RWPE2 (cell line): ENCODE measurements around the gene SLC25A21.

Experiments
- ATAC-seq: fragments of 200-7000 bp; cut with Tn5 transposase; 3 replicates; pipeline ENCODE4 v1.9.1; 2021; ENCODE audit warnings: low read depth
- DNase-seq: peaks from one replicate; pipeline ENCODE4 v3.0.0-alpha.2; 2020; ENCODE audit warnings: low spot score
- H3K27ac ChIP-seq: fragments of 450-650 bp; 2 replicates; pipeline ENCODE4 v1.5.1; 2017; ENCODE audit warnings: mild to moderate bottlenecking; ENCODE audit not compliant: poor library complexity, severe bottlenecking
- H3K27me3 ChIP-seq: fragments of 250-450 bp; sonication (Bioruptor Pico); 2 replicates; pipeline ENCODE4 v1.5.1; 2021; ENCODE audit warnings: mild to moderate bottlenecking, moderate library complexity; ENCODE audit not compliant: insufficient read depth, poor library complexity, severe bottlenecking
- H3K36me3 ChIP-seq: fragments of 250-450 bp; sonication (Bioruptor Pico); 2 replicates; pipeline ENCODE4 v1.5.1; 2020; ENCODE audit warnings: low read depth, mild to moderate bottlenecking, moderate library complexity
- H3K4me1 ChIP-seq: fragments of 250-450 bp; sonication (Bioruptor Pico); 2 replicates; pipeline ENCODE4 v1.5.1; 2021; ENCODE audit warnings: mild to moderate bottlenecking, moderate library complexity; ENCODE audit not compliant: insufficient read depth, poor library complexity, severe bottlenecking
- H3K4me3 ChIP-seq: fragments of 250-450 bp; sonication (Bioruptor Pico); 2 replicates; pipeline ENCODE4 v1.5.1; 2021; ENCODE audit warnings: mild to moderate bottlenecking, moderate library complexity; ENCODE audit not compliant: severe bottlenecking
- H3K9me3 ChIP-seq: fragments of 250-450 bp; sonication (Bioruptor Pico); 2 replicates; pipeline ENCODE4 v1.5.1; 2021; ENCODE audit warnings: mild to moderate bottlenecking, moderate library complexity; ENCODE audit not compliant: severe bottlenecking
- CTCF ChIP-seq: fragments of 450-650 bp; IDR thresholded peaks from one replicate; pipeline ENCODE4 v1.5.1; 2017; ENCODE audit warnings: mild to moderate bottlenecking, moderate library complexity; ENCODE audit not compliant: poor library complexity, severe bottlenecking

SLC25A21 gene

GRCh38 chr14:37118673-37119366 lies 53.6 kb downstream of the SLC25A21 start:
- no peak overlapping the region for H3K4me3 ChIP-seq
- no peak for TF ChIP-seq CTCF
- no peaks in the 10 kb centered on the region for H3K9me3 ChIP-seq
- H3K36me3 ChIP-seq = no peaks in the 10 kb centered on the region
- H3K27ac ChIP-seq = peak overlapping the region; percentile 94
- no peak for DNase-seq
- peaks cover 59% of the 10 kb centered on the region for H3K4me1 ChIP-seq
- no peak for ATAC-seq
- H3K27me3 ChIP-seq = no peaks in the 10 kb centered on the region

DNA sequence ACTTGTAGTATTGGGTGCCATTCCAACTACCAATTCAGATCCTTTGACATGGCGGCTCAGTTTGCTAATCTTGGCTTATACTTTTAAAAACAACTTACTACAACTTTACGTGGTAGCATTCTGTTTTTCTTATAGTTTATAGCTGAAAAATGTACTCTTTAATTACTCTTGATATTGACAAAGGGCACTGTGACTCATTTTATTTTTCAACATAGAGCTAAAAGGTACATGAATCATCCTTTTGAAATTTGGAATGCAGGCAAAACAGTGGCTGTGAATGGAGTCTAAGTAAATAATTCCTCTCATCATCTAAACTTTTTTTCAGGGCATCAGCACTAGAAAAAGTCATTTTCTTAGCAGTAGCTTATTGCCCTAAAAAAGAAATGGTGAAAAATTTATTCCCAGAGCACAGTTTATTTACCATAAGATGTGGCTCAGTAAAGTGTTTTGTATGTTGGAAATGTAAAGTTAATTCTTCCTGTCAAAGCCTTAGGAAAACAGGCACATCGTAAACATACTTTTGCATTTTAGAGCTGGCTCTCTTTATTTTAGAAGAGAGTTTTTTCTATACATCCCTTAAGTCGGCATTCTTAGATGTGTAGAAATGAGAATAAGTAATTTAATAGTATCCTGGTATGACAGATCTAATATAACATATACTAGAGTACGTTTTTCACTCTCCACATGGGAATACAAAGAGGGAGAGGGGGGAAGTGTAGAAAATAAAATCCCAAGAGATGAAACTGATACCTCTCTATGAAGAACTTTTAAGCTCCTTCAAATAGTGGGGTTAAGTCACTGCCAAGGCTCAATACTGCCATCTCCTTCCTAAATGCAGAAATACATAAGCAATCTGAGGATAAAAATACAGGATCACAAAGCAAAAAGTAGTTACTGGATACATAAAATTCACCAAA lies 55.2 kb downstream of the SLC25A21 start:
- H3K9me3 ChIP-seq = no peaks in the 10 kb centered on the region
- no peak for DNase-seq
- ATAC-seq = peak; percentile 78
- H3K27me3 ChIP-seq = no peaks in the 10 kb centered on the region
- peak overlapping the region; percentile 94 for H3K27ac ChIP-seq
- no peaks in the 10 kb centered on the region for H3K36me3 ChIP-seq
- peak; percentile 97 for TF ChIP-seq CTCF
- peaks cover 57% of the 10 kb centered on the region for H3K4me1 ChIP-seq
- H3K4me3 ChIP-seq = no peak overlapping the region

GRCh38 chr14:37115406-37115805 lies 57.0 kb downstream of the SLC25A21 start:
- no peaks in the 10 kb centered on the region for H3K27me3 ChIP-seq
- H3K4me1 ChIP-seq = peaks cover 48% of the 10 kb centered on the region
- peak overlapping the region; percentile 94 for H3K27ac ChIP-seq
- H3K9me3 ChIP-seq = no peaks in the 10 kb centered on the region
- no peaks in the 10 kb centered on the region for H3K36me3 ChIP-seq
- no peak for DNase-seq
- no peak for TF ChIP-seq CTCF
- no peak overlapping the region for H3K4me3 ChIP-seq
- ATAC-seq = no peak

- DNase-seq (no peak), ATAC-seq (no peak)
- Histone ChIP-seq H3K27me3 (no peaks in the 10 kb centered on the region), H3K4me3 (no peak overlapping the region), H3K9me3 (no peaks in the 10 kb centered on the region), H3K27ac (peak overlapping the region; percentile 94), H3K36me3 (no peaks in the 10 kb centered on the region), H3K4me1 (peaks cover 48% of the 10 kb centered on the region)
- TF ChIP-seq CTCF = no peak
Observed at GRCh38 chr14:37114559-37114958, 57.8 kb downstream of the SLC25A21 start.
